Germinal center (tissue), 1 donor: ENCODE data around the gene MYOZ1.

Experiments used
- DNase-seq: peaks from one replicate; pipeline ENCODE4 v3.0.0; 2012; ENCODE audit warnings: mixed read lengths, low spot score

MYOZ1 gene

DNA sequence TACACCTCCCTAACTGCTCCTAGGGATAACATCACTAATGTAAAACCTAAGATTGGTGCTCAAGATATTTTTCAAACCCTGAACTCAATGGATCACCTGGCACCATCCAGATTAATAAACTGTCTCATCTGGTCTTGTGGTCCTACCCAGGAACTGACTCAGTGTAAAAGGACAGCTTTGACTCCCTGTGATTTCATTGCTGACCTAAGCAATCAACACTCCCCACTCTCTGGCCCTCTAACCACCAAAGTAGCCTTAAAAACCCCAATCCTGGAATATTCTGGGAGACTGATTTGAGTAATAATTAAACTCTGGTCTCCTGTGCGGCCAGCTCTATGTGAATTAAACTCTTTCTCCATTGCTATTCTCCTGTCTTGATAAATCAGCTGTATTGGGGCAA is 43.9 kb downstream of the MYOZ1 start:
- DNase-seq: no peak

DNA sequence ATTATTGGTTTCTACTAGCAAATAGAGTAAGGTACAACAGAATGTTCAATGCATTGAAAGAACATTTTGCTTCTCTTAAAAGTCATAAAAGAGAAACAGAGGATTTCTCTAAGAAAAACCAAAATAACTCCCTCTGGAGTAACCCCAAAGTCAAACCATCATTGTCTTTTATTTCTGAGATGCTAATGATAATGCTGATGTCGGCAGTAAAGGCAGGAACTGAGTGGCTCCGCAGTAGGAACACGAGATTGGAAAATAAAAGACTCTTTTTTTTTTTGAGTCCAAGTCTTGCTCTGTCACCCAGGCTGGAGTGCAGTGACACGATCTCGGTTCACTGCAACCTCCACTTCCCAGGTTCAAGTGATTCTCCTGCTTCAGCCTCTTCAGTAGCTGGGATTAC is 47.5 kb downstream of the MYOZ1 start:
- no peak for DNase-seq

DNA sequence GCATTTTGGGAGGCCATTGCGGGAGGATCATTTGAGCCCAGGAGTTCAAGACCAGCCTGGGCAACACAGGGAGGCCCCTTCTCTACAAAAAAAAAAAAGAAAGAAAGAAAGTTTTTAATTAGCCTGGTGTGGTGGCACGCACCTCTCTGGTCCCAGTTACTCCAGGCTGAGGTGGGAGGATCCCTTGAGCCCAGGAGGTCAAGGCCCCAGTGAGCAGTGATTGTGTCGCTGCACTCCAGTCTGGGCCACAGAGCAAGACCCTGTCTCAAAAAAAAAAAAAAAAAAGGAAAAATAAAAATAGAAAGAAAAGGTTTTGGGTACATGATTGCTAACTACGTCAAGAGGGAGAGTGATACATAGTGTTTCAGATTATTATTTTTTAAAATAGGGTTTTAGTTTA is 48.2 kb downstream of the MYOZ1 start:
- no peak for DNase-seq

DNA sequence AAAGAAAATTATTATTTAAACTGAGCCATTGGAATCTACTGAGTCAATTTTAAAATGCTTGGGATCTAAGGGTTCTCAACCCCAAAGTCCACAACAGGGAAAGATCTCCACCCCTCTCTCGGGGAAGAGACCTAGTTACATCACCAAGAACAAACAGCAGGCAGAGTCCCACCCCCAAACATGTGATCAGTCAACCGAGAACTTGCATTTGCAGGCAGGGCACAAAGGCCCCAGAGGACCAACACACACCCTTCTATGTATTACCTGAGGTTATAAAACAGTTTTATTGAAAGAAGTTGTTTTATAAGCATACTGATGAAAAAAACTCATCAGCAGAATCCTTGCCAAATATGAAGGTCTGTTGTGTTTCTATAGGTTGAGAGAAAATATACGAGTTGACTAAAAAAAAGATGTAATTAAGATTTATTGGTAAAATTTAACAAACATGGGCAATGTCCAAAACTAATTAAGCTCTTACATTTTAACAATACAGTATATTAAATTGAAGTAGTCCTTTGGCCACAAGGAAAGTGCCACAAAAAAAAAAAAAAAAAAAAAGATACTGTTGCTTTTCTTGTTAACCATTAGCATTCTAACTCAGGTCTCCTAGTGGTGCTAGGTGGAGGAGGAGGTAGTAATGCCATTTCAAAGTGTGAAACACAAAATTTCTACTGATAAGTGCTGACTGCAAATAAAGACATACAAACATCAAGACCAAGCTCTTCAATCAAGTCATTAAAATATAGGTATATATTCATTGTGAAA is 49.2 kb downstream of the MYOZ1 start:
- peak; percentile 30 for DNase-seq

DNA sequence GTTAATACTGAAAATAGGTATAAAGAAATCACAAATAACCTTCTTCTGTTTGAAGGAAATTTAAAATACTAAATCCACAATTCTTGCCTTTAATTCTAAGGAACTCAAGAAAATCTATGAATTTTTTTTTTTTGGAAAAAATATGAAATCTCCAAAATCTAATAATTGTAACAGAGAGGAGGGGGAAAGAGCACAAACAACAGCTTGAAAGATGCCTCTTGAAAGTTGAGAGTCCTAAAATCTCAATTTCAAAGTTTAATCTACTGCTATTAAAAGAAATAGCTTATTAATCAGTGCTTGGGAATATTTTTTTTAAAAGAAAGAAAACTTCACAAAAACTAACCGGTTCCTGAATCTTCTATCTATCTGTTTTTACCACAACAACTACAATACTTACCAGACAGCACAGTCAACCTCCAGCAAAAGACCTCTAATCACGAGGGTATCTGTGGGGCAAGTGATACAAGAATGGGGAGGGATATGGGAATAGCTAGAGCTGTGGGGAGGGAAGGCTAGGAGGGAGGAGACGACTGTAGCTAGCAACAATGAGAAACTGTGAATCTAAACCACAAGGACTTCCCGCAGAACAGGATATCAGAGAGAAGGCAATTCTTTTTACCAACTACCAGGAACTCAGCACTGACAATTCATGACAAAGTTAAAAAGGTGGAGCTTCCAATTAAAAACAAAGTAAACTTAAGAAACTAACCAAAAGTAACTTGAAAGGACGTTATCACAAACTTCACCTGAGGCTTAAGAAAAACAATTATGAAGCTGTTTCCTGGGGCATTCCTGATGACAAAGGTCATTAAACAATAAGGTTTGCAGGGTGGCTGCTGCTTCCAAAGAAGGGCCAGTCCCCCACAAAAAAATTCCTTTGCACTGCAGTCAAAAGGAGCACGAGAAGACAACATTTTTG is 50.1 kb downstream of the MYOZ1 start, which contains the start of gene USP54:
Gene USP54 (minus strand): TSS at position 462 of the 919 bp plus-strand sequence. CDS start 15,684 bp downstream, outside the sequence.
- DNase-seq: no peak

DNA sequence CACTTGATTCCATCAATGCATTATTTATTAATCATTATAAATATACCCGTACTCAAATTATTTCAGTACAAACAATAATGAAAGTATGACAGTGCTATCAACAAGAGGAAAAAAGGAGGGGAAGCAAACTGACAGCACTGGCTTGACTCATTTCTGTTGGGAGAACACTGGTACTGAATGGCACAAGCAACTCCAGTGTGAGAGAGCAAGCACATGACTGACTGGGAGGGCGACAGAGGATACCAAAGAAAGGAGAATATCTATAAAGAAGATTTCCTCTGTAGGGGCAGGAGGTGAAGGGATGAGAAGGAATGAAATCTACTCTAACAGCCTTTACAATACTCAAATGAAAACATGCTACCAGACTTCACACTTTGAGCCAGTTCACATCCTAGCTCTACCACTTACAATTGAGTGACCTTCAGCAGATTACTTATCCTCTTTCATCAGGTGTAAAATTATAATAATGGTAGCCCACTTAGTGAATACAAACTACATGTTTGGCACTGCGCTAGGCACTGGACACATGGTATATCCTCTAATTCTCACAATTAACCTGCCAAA is 51.6 kb downstream of the MYOZ1 start:
- DNase-seq: no peak

DNA sequence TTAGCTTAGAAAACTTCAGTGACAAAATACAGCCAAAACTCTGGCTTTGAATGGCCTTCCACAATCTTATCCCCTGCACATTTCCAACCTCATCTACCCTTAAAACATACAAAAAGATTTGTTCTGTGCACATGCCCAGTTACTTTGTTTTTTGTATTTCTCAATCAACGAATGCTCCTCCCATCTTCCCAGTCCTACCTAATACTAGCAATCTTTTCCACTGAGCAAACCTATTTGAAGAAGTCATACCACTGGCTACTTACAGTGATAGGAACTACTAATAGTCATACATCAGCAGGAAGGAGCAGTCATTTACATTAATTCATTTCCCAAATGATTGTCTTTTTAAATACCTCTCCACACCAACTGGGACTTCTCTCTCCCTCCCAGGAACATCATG is 52.6 kb downstream of the MYOZ1 start:
- DNase-seq: no peak

DNA sequence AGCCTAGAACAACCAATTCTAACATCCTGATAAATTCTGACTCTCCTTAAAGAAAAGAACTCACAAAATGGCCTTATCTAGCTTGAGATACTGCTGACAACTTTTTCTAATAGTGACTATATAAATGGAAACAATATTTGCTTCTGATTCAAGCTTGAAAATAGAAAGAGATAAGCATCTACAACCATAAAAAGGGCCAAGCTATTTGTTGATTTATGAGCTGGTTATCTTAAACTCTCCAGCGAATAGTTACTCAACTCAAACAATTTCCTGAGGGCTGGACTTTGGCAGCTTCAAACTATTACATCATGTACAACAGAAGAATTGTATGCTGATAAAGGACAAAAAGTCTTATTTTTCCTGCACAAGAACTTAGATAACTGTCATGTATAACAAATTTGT is 54.7 kb downstream of the MYOZ1 start:
- DNase-seq: no peak

DNA sequence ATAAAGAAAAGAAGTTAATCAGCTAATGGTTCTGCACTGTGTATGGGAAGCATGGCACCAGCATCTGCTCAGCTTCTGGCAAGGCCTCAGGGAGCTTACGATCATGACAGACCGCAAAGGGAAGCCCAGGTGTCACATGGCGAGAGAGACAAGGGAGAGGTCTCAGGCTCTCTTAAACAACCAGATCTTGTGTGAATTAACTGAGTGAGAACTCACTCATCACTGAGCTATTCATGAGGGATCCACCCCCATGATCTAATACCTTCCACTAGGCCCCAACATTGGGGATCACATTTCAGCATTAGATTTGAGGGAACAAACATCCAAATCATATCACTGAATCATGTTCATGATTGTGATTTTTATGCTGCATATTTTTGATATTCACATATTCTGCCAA is 55.9 kb downstream of the MYOZ1 start:
- no peak for DNase-seq

DNA sequence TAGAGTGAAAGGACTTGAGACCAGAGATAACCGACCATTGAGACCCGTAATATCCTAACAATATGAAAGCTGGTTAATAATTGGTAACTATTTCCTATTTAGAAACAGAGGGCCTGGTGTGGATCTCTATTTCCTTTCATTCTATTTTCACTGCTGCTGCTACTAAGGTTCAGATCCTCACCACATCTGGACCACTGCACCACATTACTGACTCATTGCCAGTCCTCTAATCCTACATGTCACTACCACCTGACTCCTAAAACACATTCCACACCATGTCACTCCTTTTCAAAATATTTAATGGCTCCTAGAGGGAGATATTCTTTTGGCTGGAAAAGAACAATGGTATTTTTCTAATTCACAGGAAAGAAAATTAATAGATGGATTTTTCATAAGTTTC is 56.5 kb downstream of the MYOZ1 start:
- DNase-seq: no peak

DNA sequence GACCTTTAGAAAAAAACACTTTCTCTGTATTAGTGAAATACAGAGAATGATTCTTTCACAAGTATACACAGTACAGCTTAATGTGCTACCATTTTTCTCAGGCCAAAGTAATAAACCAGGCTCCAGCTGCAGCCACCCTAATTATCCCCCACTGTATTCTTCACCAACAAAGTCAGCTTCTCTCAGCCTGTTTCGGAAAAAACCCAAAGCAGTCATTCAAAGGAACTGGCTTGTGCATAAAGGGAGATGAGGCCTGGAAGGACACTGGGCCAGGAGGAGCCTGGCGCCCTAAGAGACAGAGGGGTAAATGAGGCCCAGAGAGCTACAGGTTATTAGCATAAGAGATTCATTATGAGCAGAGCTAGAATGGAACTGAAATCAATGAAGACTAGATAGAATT is 59.4 kb downstream of the MYOZ1 start:
- no peak for DNase-seq
